HG03135 (cell line): ENCODE data around the gene ZBTB42.
"Not testable (repeated sequence)": the region's sequence is repeated elsewhere in the genome, so short reads cannot be mapped to it uniquely, and the experiment has no call there.

Source experiments
- ATAC-seq: cut with Tn5 transposase; IDR thresholded peaks from one replicate; pipeline ENCODE4 v1.9.1; 2021; ENCODE audit warnings: mild to moderate bottlenecking, moderate library complexity; ENCODE audit not compliant: unreplicated experiment

The ZBTB42 gene

GRCh38 chr14:104836171-104836935 lies 35.5 kb downstream of the ZBTB42 start:
- not testable (repeated sequence) for ATAC-seq

- ATAC-seq, result no peak
Observed at GRCh38 chr14:104841730-104842129, 40.8 kb downstream of the ZBTB42 start.

- ATAC-seq, result no peak
Observed at GRCh38 chr14:104843006-104843405, 42.1 kb downstream of the ZBTB42 start.

GRCh38 chr14:104843442-104844305 lies 42.8 kb downstream of the ZBTB42 start:
- ATAC-seq, result no peak

GRCh38 chr14:104844306-104845032 lies 43.6 kb downstream of the ZBTB42 start:
- ATAC-seq, result no peak

- no peak for ATAC-seq
Observed at GRCh38 chr14:104845033-104845666, 44.2 kb downstream of the ZBTB42 start.

GRCh38 chr14:104845834-104846441 lies 45.0 kb downstream of the ZBTB42 start:
- ATAC-seq, result no peak

- ATAC-seq, result no peak
Observed at GRCh38 chr14:104852280-104852663, 51.4 kb downstream of the ZBTB42 start.
